HepG2 (cell line): ENCODE results near the gene BCO1. TPM values are rescaled to one million over a fixed set of nuclear protein-coding genes. Genes with fewer than 3 reads are reported as not detected.
A peak's percentile ranks its signal among the peaks of the same experiment; 100 is the strongest.

Experiments used
- ATAC-seq: fragments of 200-7000 bp; cut with Tn5 transposase; 3 replicates; pipeline ENCODE4 v1.9.1; 2020; ENCODE audit warnings: mild to moderate bottlenecking, moderate library complexity
- BruUV-seq: library from RNA; stranded (reverse); fragments of 400-500 nt; replicated peaks from 2 replicates; lab custom pipeline; 2021; lab: Mats Ljungman, UMichigan
- CTCF ChIA-PET: fragments of 300-600 bp; formaldehyde crosslinking; extraction: SDS; loops from one replicate; lab custom pipeline; 2021; ENCODE audit warnings: low total read pairs, inconsistent platforms, low intra/inter-chr PET ratio; lab: Yijun Ruan, JAX
- POLR2A ChIA-PET: fragments of 350-600 bp; sonication (Branson Sonifier 250); formaldehyde crosslinking; loops from one replicate; lab custom pipeline; 2020; ENCODE audit warnings: antibody characterized with exemption, inconsistent platforms; lab: Yijun Ruan, JAX
- DNase-seq: peaks from one replicate; pipeline ENCODE4 v3.0.0-alpha.2; 2015; ENCODE audit warnings: low spot score
- FAIRE-seq: peaks from 3 replicates; lab custom pipeline; 2011; peaks lifted over from hg19 to GRCh38; lab: Jason Lieb, UNC
- H2AFZ ChIP-seq: one replicate; pipeline ENCODE4 v1.6.1; 2011; ENCODE audit warnings: low read length, inconsistent platforms
- H3K27ac ChIP-seq: fragments of 300-600 bp; 3 replicates; pipeline ENCODE4 v1.8.0; 2011; ENCODE audit warnings: mixed run types, mild to moderate bottlenecking, mixed read lengths, low read length, inconsistent platforms; ENCODE audit not compliant: insufficient read depth; ENCODE audit errors: extremely low read length
- H3K27me3 ChIP-seq, 2 experiments: fragments of 200-600 bp in 1 of 2; 2 replicates in 1 of 2; 3 replicates in 1 of 2; pipeline versions ENCODE4 v1.6.0 to v1.8.0; 2011; ENCODE audit warnings: low read length in 2 of 2, mild to moderate bottlenecking in 2 of 2, moderate library complexity in 2 of 2, inconsistent platforms in 1 of 2; ENCODE audit not compliant: insufficient read depth in 2 of 2, control insufficient read depth in 1 of 2
- H3K36me3 ChIP-seq, 2 experiments: fragments of 200-600 bp in 1 of 2; replicated peaks in 1 of 2; 2 replicates in 1 of 2; 3 replicates in 1 of 2; pipeline versions ENCODE4 v1.5.1 to v1.8.0; 2011; ENCODE audit warnings: low read length in 2 of 2, inconsistent platforms in 1 of 2; ENCODE audit not compliant: insufficient read depth in 2 of 2, control insufficient read depth in 1 of 2
- H3K4me1 ChIP-seq: 2 replicates; pipeline ENCODE4 v1.5.1; 2012; ENCODE audit warnings: low read length, inconsistent platforms; ENCODE audit not compliant: insufficient read depth
- H3K4me2 ChIP-seq: 2 replicates; pipeline ENCODE4 v1.6.0; 2011; ENCODE audit warnings: low read depth, low read length, inconsistent platforms
- H3K4me3 ChIP-seq, 3 experiments: fragments of 200-600 bp in 1 of 3; sonication (generic), shearing (Covaris generic) in 1 of 3; replicated peaks in 1 of 3; 2 replicates each; pipeline ENCODE4 v1.5.1; 2011 to 2016; ENCODE audit warnings: low read length in 3 of 3, inconsistent platforms in 2 of 3, low read depth in 2 of 3, mild to moderate bottlenecking in 2 of 3, control low read depth in 1 of 3, mixed read lengths in 1 of 3; ENCODE audit not compliant: insufficient read depth in 1 of 3
- H3K79me2 ChIP-seq: one replicate; pipeline ENCODE4 v1.6.1; 2011; ENCODE audit warnings: low read length, inconsistent platforms; ENCODE audit not compliant: insufficient read depth
- H3K9ac ChIP-seq: 2 replicates; pipeline ENCODE4 v1.6.0; 2011; ENCODE audit warnings: mild to moderate bottlenecking, low read depth, low read length, inconsistent platforms; ENCODE audit not compliant: insufficient read depth
- H3K9me3 ChIP-seq: 2 replicates; pipeline ENCODE4 v1.5.1; 2012; ENCODE audit warnings: mild to moderate bottlenecking, low read length
- H4K20me1 ChIP-seq: 2 replicates; pipeline ENCODE4 v1.6.0; 2011; ENCODE audit warnings: inconsistent platforms, mild to moderate bottlenecking, low read length, moderate library complexity; ENCODE audit not compliant: insufficient read depth
- GLI4 ChIP-seq: sonication (generic); formaldehyde crosslinking; IDR thresholded peaks from 2 replicates; pipeline ENCODE4 v1.5.1; 2020; ENCODE audit warnings: missing genetic modification reagents, mild to moderate bottlenecking, moderate library complexity, borderline replicate concordance
- KAT2B ChIP-seq: fragments of 150-350 bp; IDR thresholded peaks from 2 replicates; pipeline ENCODE4 v1.6.1; 2014; ENCODE audit warnings: low read depth, low read length, borderline replicate concordance
- MIER3 ChIP-seq: IDR thresholded peaks from 2 replicates; pipeline ENCODE4 v1.6.1; 2016; ENCODE audit warnings: missing compliant biosample characterization, borderline replicate concordance
- MTF1 ChIP-seq: sonication (generic); formaldehyde crosslinking; IDR thresholded peaks from 2 replicates; pipeline ENCODE4 v1.5.0; 2020; ENCODE audit warnings: missing genetic modification reagents
- POGZ ChIP-seq: sonication (generic); formaldehyde crosslinking; IDR thresholded peaks from 2 replicates; pipeline ENCODE4 v1.4.0; 2020; ENCODE audit warnings: mild to moderate bottlenecking, missing genetic modification reagents
- RNF2 ChIP-seq: fragments of 450-650 bp; conservative IDR thresholded peaks from 2 replicates; pipeline ENCODE4 v1.6.1; 2016; ENCODE audit warnings: low read depth
- SIN3A ChIP-seq: IDR thresholded peaks from 2 replicates; pipeline ENCODE4 v1.6.1; 2011; ENCODE audit warnings: low read depth, mild to moderate bottlenecking, control low read depth, low read length, borderline replicate concordance
- TEAD2 ChIP-seq: sonication (generic); formaldehyde crosslinking; IDR thresholded peaks from 2 replicates; pipeline ENCODE4 v1.9.0; 2021; ENCODE audit warnings: missing genetic modification reagents
- ZBTB26 ChIP-seq: IDR thresholded peaks from 2 replicates; pipeline ENCODE4 v1.6.1; 2016; ENCODE audit warnings: missing compliant biosample characterization, missing genetic modification reagents, borderline replicate concordance
- ZNF30 ChIP-seq: sonication (generic); formaldehyde crosslinking; IDR thresholded peaks from 2 replicates; pipeline ENCODE4 v1.5.0; 2020; ENCODE audit warnings: mild to moderate bottlenecking, missing genetic modification reagents
- ZNF615 ChIP-seq: sonication (generic); formaldehyde crosslinking; IDR thresholded peaks from 2 replicates; pipeline ENCODE4 v1.5.0; 2020; ENCODE audit warnings: mild to moderate bottlenecking, missing genetic modification reagents, borderline replicate concordance
- ZNF777 ChIP-seq: sonication (generic); formaldehyde crosslinking; IDR thresholded peaks from 2 replicates; pipeline ENCODE4 v1.4.0; 2020; ENCODE audit warnings: missing genetic modification reagents
- ZNF883 ChIP-seq: sonication (generic); formaldehyde crosslinking; IDR thresholded peaks from 2 replicates; pipeline ENCODE4 v1.5.1; 2020; ENCODE audit warnings: mild to moderate bottlenecking, missing genetic modification reagents; ENCODE audit errors: not compliant biosample characterization
- WGBS: methylation state at CpG from one replicate; pipeline ENCODE4 v1.1.6; 2017; ENCODE audit warnings: low lambda C conversion rate; 5-methylcytosine and 5-hydroxymethylcytosine counted together
- in situ Hi-C: cut with HindIII; loops from 2 replicates; pipeline ENCODE4 v1.10.0; 2017; ENCODE audit warnings: low pct_unique_long_range_greater_than_20kb; ENCODE audit not compliant: extremely low pct_ligation_motif_present
- intact Hi-C: fragments of 100-400 bp; cut with micrococcal nuclease; formaldehyde crosslinking; loops from one replicate; pipeline ENCODE4 v1.10.0; 2022; ENCODE audit not compliant: unreplicated experiment
- polyA plus RNA-seq, 8 experiments: library from polyadenylated mRNA; depleted of rRNA in 3 of 8; stranded (reverse) in 7 of 8; unstranded in 1 of 8; fragments of >200 nt; fragmentation: Illumina TruSeq in 4 of 8; extraction: Trizol in 4 of 8; gene quantifications; 2 replicates each; pipeline versions ENCODE4 v1.2.1 to v1.2.3, GENCODE V29; 2011 to 2016; ENCODE audit warnings: low read depth in 4 of 8, missing spikeins in 1 of 8, mixed read lengths in 1 of 8; ENCODE audit not compliant: insufficient read depth in 1 of 8
- total RNA-seq, 5 experiments: library from RNA; depleted of rRNA; stranded (reverse); fragments of >200 nt; fragmentation: Illumina TruSeq; extraction: Trizol; gene quantifications; 2 replicates each; pipeline ENCODE4 v1.2.3, GENCODE V29; 2016; ENCODE audit warnings: low read depth in 1 of 5
- TF ChIP-seq, protein P1 (sequence below): sonication (generic); formaldehyde crosslinking; IDR thresholded peaks from 2 replicates; pipeline ENCODE4 v1.8.1; 2023; ENCODE audit warnings: mild to moderate bottlenecking, moderate library complexity, missing genetic modification reagents
- TF ChIP-seq, protein P2 (sequence below): sonication (generic); formaldehyde crosslinking; IDR thresholded peaks from 2 replicates; pipeline ENCODE4 v1.4.0; 2020; ENCODE audit warnings: missing genetic modification reagents, borderline replicate concordance
- TF ChIP-seq, protein P3 (sequence below): sonication (generic); formaldehyde crosslinking; IDR thresholded peaks from 2 replicates; pipeline ENCODE4 v1.8.1; 2023; ENCODE audit warnings: missing genetic modification reagents, inconsistent platforms, borderline replicate concordance

BCO1 gene
- total and polyA plus RNA-seq, 2 of the 13 experiments (the other 11 are each of a cell fraction or from before 2014, with no cell fraction given), result 0.11 TPM; not detected in 1

DNA sequence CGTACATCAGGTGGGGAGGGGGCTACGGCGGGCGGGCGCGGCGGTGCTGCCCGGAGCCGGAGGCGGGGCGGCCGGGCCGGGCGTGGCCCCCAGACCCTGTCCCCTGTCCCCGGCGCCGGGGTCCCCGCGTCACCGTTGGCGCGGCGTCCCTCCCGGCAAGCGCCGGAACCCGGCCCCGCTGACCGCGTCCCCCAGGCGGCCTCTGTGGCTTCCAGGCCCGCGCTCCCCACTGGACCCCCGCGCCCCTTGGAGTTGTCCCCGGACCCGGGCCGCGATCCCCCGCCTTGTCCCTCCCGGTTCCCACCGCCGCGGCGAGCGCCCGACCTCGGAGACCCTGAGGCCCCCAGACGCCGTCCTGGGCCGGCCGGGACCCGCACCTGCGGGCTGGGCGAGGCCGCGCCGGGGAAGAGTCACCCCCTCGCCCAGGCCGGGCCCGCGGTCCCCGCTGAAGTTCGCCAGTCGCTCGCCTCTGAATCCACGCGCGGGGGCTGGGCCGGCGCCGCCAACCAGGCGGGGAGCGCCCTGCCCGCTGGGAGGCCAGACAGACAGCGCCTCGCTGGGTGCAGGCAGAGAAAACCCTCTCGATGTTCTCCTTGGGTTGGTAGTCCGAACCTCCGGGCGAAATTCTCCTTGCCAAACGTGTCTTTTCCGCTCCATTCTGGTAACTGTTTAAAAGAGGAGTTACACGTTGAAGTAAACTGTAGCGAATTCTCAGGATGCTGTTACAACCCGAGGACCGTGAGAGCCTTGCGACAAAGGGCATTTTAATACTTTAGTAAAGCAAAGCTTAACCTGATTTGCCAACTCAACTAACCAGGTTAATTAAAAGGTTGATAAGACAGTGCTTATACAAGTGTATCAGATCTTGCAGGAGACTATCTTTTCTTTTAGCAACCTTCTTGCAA lies 77.0 kb downstream of the BCO1 start:
- Histone ChIP-seq H3K4me1 (peaks cover 46% of the 10 kb centered on the region), H3K27me3 (no peaks in the 10 kb centered on the region; a peak in 1 of 5 replicates), H3K4me2 (peak overlapping the region; percentile 98), H3K9ac (peak overlapping the region; percentile 87), H2AFZ (no peak overlapping the region), H4K20me1 (no peaks in the 10 kb centered on the region; the same call in 1 of the 2 replicates), H3K36me3 (no peaks in the 10 kb centered on the region; a peak in 2 of 5 replicates), H3K4me3 (peak overlapping the region; percentile 88 to 95 (median 93)), H3K27ac (peak overlapping the region; percentile 80), H3K79me2 (peaks cover 54% of the 10 kb centered on the region), H3K9me3 (no peaks in the 10 kb centered on the region)
- intact Hi-C loops, result loop anchor here (1.0 kb wide), 1 partner anchor 219 kb away; the partner anchor contains the start of gene GCSH
- TSS peak; percentile 56 for BruUV-seq
- ChIA-PET POLR2A (interaction anchor here (1.0 to 1.4 kb wide), 3 partner anchors 72 to 309 kb away, joined by 3 to 4 read pairs (median 3); partner anchors contain the start of genes CENPN and CMC2), CTCF (no interaction called here)
- FAIRE-seq (no peak), DNase-seq (peak; percentile 32), ATAC-seq (peak; percentile 53)
- in situ Hi-C loops, result no loop called here
- 2% methylated on average over 33 of the region's 88 CpGs for WGBS
- no peak for TF ChIP-seq TEAD2 (CRISPR knock-in tag)
- TF ChIP-seq ZNF777 (CRISPR knock-in tag), result peak; percentile 12
- peak; percentile 35; the same call in 1 of the 2 replicates for TF ChIP-seq RNF2
- no peak for TF ChIP-seq ZNF615 (CRISPR knock-in tag)
- TF ChIP-seq, protein P1, sequence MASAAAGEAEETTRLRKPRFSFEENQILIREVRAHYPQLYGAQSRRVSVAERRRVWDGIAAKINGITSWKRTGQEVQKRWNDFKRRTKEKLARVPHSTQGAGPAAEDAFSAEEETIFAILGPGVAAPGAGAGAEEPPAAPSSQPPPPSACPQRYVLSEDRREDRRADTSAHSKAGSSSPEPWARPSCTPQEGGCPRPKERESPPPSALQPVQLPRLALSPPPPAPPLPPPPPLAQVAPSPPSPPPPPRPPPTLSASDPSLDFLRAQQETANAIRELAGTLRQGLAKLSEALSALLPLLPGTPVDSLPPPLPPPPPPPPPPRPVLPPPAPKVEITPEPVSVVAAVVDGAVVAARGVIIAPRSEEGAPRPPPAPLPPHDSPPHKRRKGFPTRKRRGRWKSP (CRISPR knock-in tag), result no peak
- no peak for TF ChIP-seq ZBTB26 (CRISPR knock-in tag)
- no peak for TF ChIP-seq POGZ (CRISPR knock-in tag)
- TF ChIP-seq MTF1 (CRISPR knock-in tag), result 0 out of 2 replicates have a peak, but pooled peaks have one; percentile 30
- no peak for TF ChIP-seq MIER3 (CRISPR knock-in tag)
- no peak for TF ChIP-seq KAT2B
- no peak for TF ChIP-seq ZNF30 (CRISPR knock-in tag)
- TF ChIP-seq, protein P2, sequence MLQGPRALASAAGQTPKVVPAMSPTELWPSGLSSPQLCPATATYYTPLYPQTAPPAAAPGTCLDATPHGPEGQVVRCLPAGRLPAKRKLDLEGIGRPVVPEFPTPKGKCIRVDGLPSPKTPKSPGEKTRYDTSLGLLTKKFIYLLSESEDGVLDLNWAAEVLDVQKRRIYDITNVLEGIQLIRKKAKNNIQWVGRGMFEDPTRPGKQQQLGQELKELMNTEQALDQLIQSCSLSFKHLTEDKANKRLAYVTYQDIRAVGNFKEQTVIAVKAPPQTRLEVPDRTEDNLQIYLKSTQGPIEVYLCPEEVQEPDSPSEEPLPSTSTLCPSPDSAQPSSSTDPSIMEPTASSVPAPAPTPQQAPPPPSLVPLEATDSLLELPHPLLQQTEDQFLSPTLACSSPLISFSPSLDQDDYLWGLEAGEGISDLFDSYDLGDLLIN (CRISPR knock-in tag), result no peak
- 0 out of 2 replicates have a peak, but pooled peaks have one; percentile 5 for TF ChIP-seq GLI4 (CRISPR knock-in tag)
- TF ChIP-seq SIN3A, result peak; percentile 1; the same call in 1 of the 2 replicates
- peak; percentile 15 for TF ChIP-seq ZNF883
- TF ChIP-seq, protein P3, sequence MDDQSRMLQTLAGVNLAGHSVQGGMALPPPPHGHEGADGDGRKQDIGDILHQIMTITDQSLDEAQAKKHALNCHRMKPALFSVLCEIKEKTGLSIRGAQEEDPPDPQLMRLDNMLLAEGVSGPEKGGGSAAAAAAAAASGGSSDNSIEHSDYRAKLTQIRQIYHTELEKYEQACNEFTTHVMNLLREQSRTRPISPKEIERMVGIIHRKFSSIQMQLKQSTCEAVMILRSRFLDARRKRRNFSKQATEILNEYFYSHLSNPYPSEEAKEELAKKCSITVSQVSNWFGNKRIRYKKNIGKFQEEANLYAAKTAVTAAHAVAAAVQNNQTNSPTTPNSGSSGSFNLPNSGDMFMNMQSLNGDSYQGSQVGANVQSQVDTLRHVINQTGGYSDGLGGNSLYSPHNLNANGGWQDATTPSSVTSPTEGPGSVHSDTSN (CRISPR knock-in tag), result no peak
